A549 (cell line): ENCODE results near the gene STIM1. TPM values are rescaled to one million over a fixed set of nuclear protein-coding genes. Genes with fewer than 3 reads are reported as not detected.

ENCODE experiments used
- ATAC-seq, 2 experiments: fragments of 200-7000 bp in 1 of 2; fragments of >200 bp in 1 of 2; cut with Nextera tagmentation in 1 of 2; cut with Tn5 transposase in 1 of 2; 3 replicates each; pipeline versions ENCODE4 v1.8.0 to v1.9.1; 2018 to 2020; ENCODE audit warnings: mild to moderate bottlenecking in 1 of 2, moderate library complexity in 1 of 2
- CTCF ChIA-PET: fragments of 300-600 bp; sonication (Branson Sonifier 250); formaldehyde crosslinking; extraction: SDS; loops from one replicate; lab custom pipeline; 2021; ENCODE audit warnings: antibody characterized with exemption, inconsistent platforms; lab: Yijun Ruan, JAX
- POLR2A ChIA-PET: fragments of 350-600 bp; formaldehyde crosslinking; extraction: SDS; loops from one replicate; lab custom pipeline; 2021; ENCODE audit warnings: antibody characterized with exemption, inconsistent platforms; lab: Yijun Ruan, JAX
- DNase-seq, 2 experiments: peaks; one replicate each; pipeline versions ENCODE4 v3.0.0 to v3.0.0-alpha.2; 2011 to 2016; ENCODE audit warnings: low read depth in 1 of 2, low spot score in 1 of 2
- FAIRE-seq: peaks from 2 replicates; lab custom pipeline; 2011; peaks lifted over from hg19 to GRCh38; lab: Jason Lieb, UNC
- H3K27ac ChIP-seq, 2 experiments: fragments of >200 bp; sonication (Bioruptor Twin); formaldehyde crosslinking; 3 replicates each; pipeline ENCODE4 v1.5.1; 2016 to 2017
- H3K4me1 ChIP-seq: fragments of >200 bp; sonication (Bioruptor Twin); formaldehyde crosslinking; 3 replicates; pipeline ENCODE4 v1.6.1; 2016
- H3K4me2 ChIP-seq: fragments of >200 bp; sonication (Bioruptor Twin); formaldehyde crosslinking; 3 replicates; pipeline ENCODE4 v1.6.1; 2016
- H3K4me3 ChIP-seq: fragments of >200 bp; sonication (Bioruptor Twin); formaldehyde crosslinking; 3 replicates; pipeline ENCODE4 v1.5.1; 2016
- H3K9me3 ChIP-seq: fragments of >200 bp; sonication (Bioruptor Twin); formaldehyde crosslinking; 3 replicates; pipeline ENCODE4 v1.6.1; 2016
- BCL3 ChIP-seq: fragments of >200 bp; sonication (Bioruptor Twin); formaldehyde crosslinking; IDR thresholded peaks from 3 replicates; pipeline ENCODE4 v1.6.1; 2016
- CBX2 ChIP-seq: fragments of 200-600 bp; sonication (generic); IDR thresholded peaks from 2 replicates; pipeline ENCODE4 v1.6.1; 2016; ENCODE audit warnings: low read depth, mild to moderate bottlenecking, borderline replicate concordance
- CBX8 ChIP-seq: fragments of 200-600 bp; sonication (generic); IDR thresholded peaks from 2 replicates; pipeline ENCODE4 v1.6.1; 2016
- CEBPB ChIP-seq, 2 experiments: fragments of >200 bp in 1 of 2; sonication (Bioruptor Twin) in 1 of 2; formaldehyde crosslinking in 1 of 2; IDR thresholded peaks; 2 replicates each; pipeline ENCODE4 v1.6.1; 2012 to 2016
- CHD4 ChIP-seq: fragments of 200-600 bp; sonication (generic); IDR thresholded peaks from 2 replicates; pipeline ENCODE4 v1.6.1; 2016; ENCODE audit warnings: antibody characterized with exemption, mild to moderate bottlenecking, borderline replicate concordance
- EHMT2 ChIP-seq: fragments of 200-600 bp; sonication (generic); IDR thresholded peaks from 2 replicates; pipeline ENCODE4 v1.6.1; 2016; ENCODE audit warnings: antibody characterized with exemption, low read depth, mild to moderate bottlenecking, moderate library complexity
- ELK1 ChIP-seq: fragments of 150-350 bp; IDR thresholded peaks from 2 replicates; pipeline ENCODE4 v1.6.1; 2014; ENCODE audit warnings: low read depth, mild to moderate bottlenecking, low read length
- HOXB13 ChIP-seq: fragments of 250-450 bp; sonication (Bioruptor Pico); IDR thresholded peaks from 2 replicates; pipeline ENCODE4 v1.5.0; 2020; ENCODE audit warnings: low read depth, mild to moderate bottlenecking, moderate library complexity
- JUN ChIP-seq, 2 experiments: fragments of >200 bp; sonication (Bioruptor Twin); formaldehyde crosslinking; IDR thresholded peaks; 2 replicates in 1 of 2; 3 replicates in 1 of 2; pipeline ENCODE4 v1.6.1; 2016 to 2017
- MAFK ChIP-seq: fragments of 450-650 bp; IDR thresholded peaks from 2 replicates; pipeline ENCODE4 v1.6.1; 2014; ENCODE audit not compliant: partially characterized antibody
- MAZ ChIP-seq: fragments of 150-350 bp; IDR thresholded peaks from 2 replicates; pipeline ENCODE4 v1.6.1; 2014; ENCODE audit warnings: antibody characterized with exemption, low read depth, low read length, borderline replicate concordance
- MYC ChIP-seq: IDR thresholded peaks from 2 replicates; pipeline ENCODE4 v1.6.1; 2012; ENCODE audit warnings: mild to moderate bottlenecking, inconsistent platforms, low read length, improper control_type of control experiment, borderline replicate concordance
- NFE2L2 ChIP-seq: fragments of 150-350 bp; conservative IDR thresholded peaks from 2 replicates; pipeline ENCODE4 v1.6.1; 2014; ENCODE audit warnings: low read length
- NPAS2 ChIP-seq: fragments of 250-450 bp; sonication (Bioruptor Pico); IDR thresholded peaks from 2 replicates; pipeline ENCODE4 v1.8.0; 2022; ENCODE audit warnings: mild to moderate bottlenecking, moderate library complexity, borderline replicate concordance
- NR3C1 ChIP-seq: fragments of >200 bp; sonication (Bioruptor Twin); formaldehyde crosslinking; IDR thresholded peaks from 3 replicates; pipeline ENCODE4 v1.6.1; 2017
- PHF8 ChIP-seq: fragments of 200-600 bp; sonication (generic); IDR thresholded peaks from 2 replicates; pipeline ENCODE4 v1.6.1; 2016; ENCODE audit warnings: low read depth, mild to moderate bottlenecking, antibody characterized with exemption, moderate library complexity, borderline replicate concordance
- RARB ChIP-seq: fragments of 250-450 bp; sonication (Bioruptor Pico); IDR thresholded peaks from 2 replicates; pipeline ENCODE4 v1.8.0; 2021; ENCODE audit warnings: mild to moderate bottlenecking, moderate library complexity
- RCOR1 ChIP-seq: fragments of 150-350 bp; IDR thresholded peaks from 2 replicates; pipeline ENCODE4 v1.6.1; 2014; ENCODE audit warnings: antibody characterized with exemption, low read length, low read depth
- SMC3 ChIP-seq: fragments of >200 bp; sonication (Bioruptor Twin); formaldehyde crosslinking; IDR thresholded peaks from 3 replicates; pipeline ENCODE4 v1.6.1; 2018; ENCODE audit warnings: inconsistent platforms
- SREBF2 ChIP-seq: fragments of 450-650 bp; IDR thresholded peaks from 2 replicates; pipeline ENCODE4 v1.6.1; 2014; ENCODE audit warnings: mild to moderate bottlenecking, moderate library complexity
- TFCP2L1 ChIP-seq: fragments of 250-450 bp; sonication (Bioruptor Pico); IDR thresholded peaks from 2 replicates; pipeline ENCODE4 v1.5.0; 2021; ENCODE audit warnings: mild to moderate bottlenecking
- ZC3H11A ChIP-seq: fragments of 450-650 bp; IDR thresholded peaks from 2 replicates; pipeline ENCODE4 v1.6.1; 2014; ENCODE audit warnings: antibody characterized with exemption, mild to moderate bottlenecking
- WGBS: methylation state at CpG from one replicate; pipeline ENCODE4 v1.1.6; 2017; ENCODE audit errors: missing lambda C conversion rate; 5-methylcytosine and 5-hydroxymethylcytosine counted together
- polyA plus RNA-seq, 4 experiments: library from polyadenylated mRNA; depleted of rRNA in 3 of 4; stranded (reverse); fragments of >200 nt; fragmentation: RNase III in 1 of 4; extraction: RNeasy Plus Mini Kit Qiagen cat#74134 plus additional on column Dnase treatment in 1 of 4; gene quantifications; 2 replicates in 3 of 4; 3 replicates in 1 of 4; pipeline ENCODE4 v1.2.3, GENCODE V29; 2011 to 2017
- TF ChIP-seq, protein P1 (sequence below): IDR thresholded peaks from 2 replicates; pipeline ENCODE4 v1.6.1; 2012; ENCODE audit warnings: low read depth, borderline replicate concordance
- TF ChIP-seq, protein P2 (sequence below): fragments of 250-450 bp; sonication (Bioruptor Pico); IDR thresholded peaks from 2 replicates; pipeline ENCODE4 v1.5.0; 2021; ENCODE audit warnings: mild to moderate bottlenecking, moderate library complexity, borderline replicate concordance

STIM1 gene
- polyA plus RNA-seq, 2 of the 4 experiments (the other 2 are of a cell fraction), result 35.2 to 38.7 TPM

DNA sequence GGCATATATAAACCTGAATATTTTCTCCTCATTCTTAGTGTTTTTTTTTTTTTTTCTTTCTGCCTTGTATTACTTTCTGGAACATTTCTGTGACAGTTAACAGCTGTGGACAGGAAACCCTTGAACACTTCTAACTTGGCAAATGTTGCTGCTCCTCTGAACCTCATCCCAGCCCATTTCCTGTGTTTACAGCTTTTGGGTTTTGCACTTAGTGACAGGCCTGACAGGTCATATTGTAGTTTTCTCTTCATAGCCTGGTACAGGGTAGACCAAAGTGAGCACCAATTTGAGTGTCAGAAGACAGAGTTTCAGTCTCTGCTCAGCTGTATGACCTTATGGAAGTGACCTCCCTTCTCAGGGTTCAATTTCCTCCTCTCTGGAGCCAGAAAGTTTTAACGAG is 91.6 kb downstream of the STIM1 start:
- 62% methylated on average over 1 of the region's 1 CpG for WGBS
- TF ChIP-seq CEBPB (IDR thresholded peaks at IDR 0.05) (no peak), ELK1 (no peak), TFCP2L1 (CRISPR knock-in tag) (no peak), NR3C1 (no peak), CHD4 (no peak)
- Histone ChIP-seq H3K4me3 (no peak overlapping the region), H3K9me3 (no peaks in the 10 kb centered on the region), H3K4me2 (no peak overlapping the region), H3K27ac (no peak overlapping the region), H3K4me1 (peaks cover 26% of the 10 kb centered on the region)
- POLR2A ChIA-PET, result no interaction called here
- FAIRE-seq (no peak), DNase-seq (no peak), ATAC-seq (no peak)
- CTCF ChIA-PET, result interaction anchor here (1.6 kb wide), 1 partner anchor 12 kb away, joined by 8 read pairs; no protein-coding TSS in a partner anchor

GRCh38 chr11:3949125-3949524 is 93.7 kb downstream of the STIM1 start:
- H3K4me1 ChIP-seq, result peaks cover 16% of the 10 kb centered on the region
- TF ChIP-seq JUN (IDR thresholded peaks at IDR 0.05) (no peak), CBX2 (no peak), NPAS2 (CRISPR knock-in tag) (no peak), CEBPB (IDR thresholded peaks at IDR 0.05) (no peak), RARB (CRISPR knock-in tag) (no peak), NFE2L2 (no peak)
- CTCF ChIA-PET, result interaction anchor here (1.3 kb wide), 1 partner anchor 12 kb away, joined by 3 read pairs; no protein-coding TSS in a partner anchor
- FAIRE-seq, result no peak
- 92% methylated on average over 2 of the region's 2 CpGs for WGBS
- POLR2A ChIA-PET, result no interaction called here
- no peak overlapping the region for H3K27ac ChIP-seq
- ATAC-seq, result no peak
- no peaks in the 10 kb centered on the region for H3K9me3 ChIP-seq
- no peak for DNase-seq
- no peak overlapping the region for H3K4me2 ChIP-seq
- H3K4me3 ChIP-seq, result no peak overlapping the region

GRCh38 chr11:3950996-3951660 is 95.7 kb downstream of the STIM1 start:
- DNase-seq, result peak in 1 of 2 experiments; percentile 19
- H3K4me2 ChIP-seq, result no peak overlapping the region; the same call in 2 of the 3 replicates
- WGBS, result 69% methylated on average over 4 of the region's 4 CpGs
- POLR2A ChIA-PET, result no interaction called here
- H3K4me3 ChIP-seq, result no peak overlapping the region
- H3K4me1 ChIP-seq, result peaks cover 16% of the 10 kb centered on the region
- no peaks in the 10 kb centered on the region for H3K9me3 ChIP-seq
- peak overlapping the region; percentile 41 to 63; a peak in 4 of 6 replicates for H3K27ac ChIP-seq
- peak; percentile 50 to 70; a peak in 4 of 6 replicates for ATAC-seq
- FAIRE-seq, result no peak
- CTCF ChIA-PET, result interaction anchor here (2.0 kb wide), 1 partner anchor 96 kb away, joined by 10 read pairs; the partner anchor contains the start of gene STIM1
- TF ChIP-seq MAFK (no peak), SREBF2 (no peak), EHMT2 (no peak), JUN (IDR thresholded peaks at IDR 0.05) (no peak), SMC3 (no peak), CHD4 (no peak), CBX8 (no peak), MYC (no peak), BCL3 (no peak), RCOR1 (no peak), HOXB13 (CRISPR knock-in tag) (no peak), NFE2L2 (no peak), PHF8 (no peak), MAZ (no peak), ZC3H11A (no peak)
- TF ChIP-seq, protein P1, sequence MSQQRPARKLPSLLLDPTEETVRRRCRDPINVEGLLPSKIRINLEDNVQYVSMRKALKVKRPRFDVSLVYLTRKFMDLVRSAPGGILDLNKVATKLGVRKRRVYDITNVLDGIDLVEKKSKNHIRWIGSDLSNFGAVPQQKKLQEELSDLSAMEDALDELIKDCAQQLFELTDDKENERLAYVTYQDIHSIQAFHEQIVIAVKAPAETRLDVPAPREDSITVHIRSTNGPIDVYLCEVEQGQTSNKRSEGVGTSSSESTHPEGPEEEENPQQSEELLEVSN, result no peak
- TF ChIP-seq, protein P2, sequence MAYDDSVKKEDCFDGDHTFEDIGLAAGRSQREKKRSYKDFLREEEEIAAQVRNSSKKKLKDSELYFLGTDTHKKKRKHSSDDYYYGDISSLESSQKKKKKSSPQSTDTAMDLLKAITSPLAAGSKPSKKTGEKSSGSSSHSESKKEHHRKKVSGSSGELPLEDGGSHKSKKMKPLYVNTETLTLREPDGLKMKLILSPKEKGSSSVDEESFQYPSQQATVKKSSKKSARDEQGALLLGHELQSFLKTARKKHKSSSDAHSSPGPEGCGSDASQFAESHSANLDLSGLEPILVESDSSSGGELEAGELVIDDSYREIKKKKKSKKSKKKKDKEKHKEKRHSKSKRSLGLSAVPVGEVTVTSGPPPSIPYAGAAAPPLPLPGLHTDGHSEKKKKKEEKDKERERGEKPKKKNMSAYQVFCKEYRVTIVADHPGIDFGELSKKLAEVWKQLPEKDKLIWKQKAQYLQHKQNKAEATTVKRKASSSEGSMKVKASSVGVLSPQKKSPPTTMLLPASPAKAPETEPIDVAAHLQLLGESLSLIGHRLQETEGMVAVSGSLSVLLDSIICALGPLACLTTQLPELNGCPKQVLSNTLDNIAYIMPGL, result no peak
